HG03060 (cell line): ENCODE results near the gene LPIN1.
"Not testable (repeated sequence)": the region's sequence is repeated elsewhere in the genome, so short reads cannot be mapped to it uniquely, and the experiment has no call there.

ENCODE experiments used
- ATAC-seq: cut with Tn5 transposase; IDR thresholded peaks from one replicate; pipeline ENCODE4 v1.9.1; 2021; ENCODE audit warnings: low read depth, moderate number of reproducible peaks; ENCODE audit not compliant: unreplicated experiment

The LPIN1 gene

DNA sequence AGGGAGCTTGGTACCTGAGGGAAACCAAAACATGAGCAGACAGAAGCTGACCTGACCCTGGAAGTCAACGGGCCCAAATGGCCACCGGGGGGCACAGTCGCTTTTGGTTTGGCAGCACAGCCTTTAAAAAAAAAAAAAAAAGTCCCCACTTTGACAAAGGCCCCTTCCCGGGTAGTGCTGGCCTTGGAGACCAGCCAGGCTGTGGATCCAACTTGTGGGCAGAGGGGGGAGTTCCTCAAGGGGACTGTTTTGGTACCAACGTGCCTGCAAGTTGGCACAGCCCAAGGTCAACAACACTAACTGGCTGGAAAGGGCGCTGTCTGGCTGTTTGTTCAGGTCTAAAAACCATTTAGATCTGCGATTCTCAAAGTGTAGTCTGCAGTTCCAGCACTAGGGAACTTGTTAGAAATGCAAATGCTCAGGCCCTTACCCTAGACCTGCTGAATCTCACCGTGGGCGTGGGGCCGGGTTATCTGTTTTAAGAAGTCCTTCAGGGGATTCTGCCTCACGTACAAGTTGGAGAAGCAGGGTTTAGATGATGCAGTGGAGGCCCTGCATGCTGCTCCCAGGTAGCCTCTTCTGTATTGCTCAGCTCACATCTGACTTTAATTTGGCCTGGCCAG lies 83.0 kb downstream of the LPIN1 start:
- ATAC-seq, result peak; percentile 18

DNA sequence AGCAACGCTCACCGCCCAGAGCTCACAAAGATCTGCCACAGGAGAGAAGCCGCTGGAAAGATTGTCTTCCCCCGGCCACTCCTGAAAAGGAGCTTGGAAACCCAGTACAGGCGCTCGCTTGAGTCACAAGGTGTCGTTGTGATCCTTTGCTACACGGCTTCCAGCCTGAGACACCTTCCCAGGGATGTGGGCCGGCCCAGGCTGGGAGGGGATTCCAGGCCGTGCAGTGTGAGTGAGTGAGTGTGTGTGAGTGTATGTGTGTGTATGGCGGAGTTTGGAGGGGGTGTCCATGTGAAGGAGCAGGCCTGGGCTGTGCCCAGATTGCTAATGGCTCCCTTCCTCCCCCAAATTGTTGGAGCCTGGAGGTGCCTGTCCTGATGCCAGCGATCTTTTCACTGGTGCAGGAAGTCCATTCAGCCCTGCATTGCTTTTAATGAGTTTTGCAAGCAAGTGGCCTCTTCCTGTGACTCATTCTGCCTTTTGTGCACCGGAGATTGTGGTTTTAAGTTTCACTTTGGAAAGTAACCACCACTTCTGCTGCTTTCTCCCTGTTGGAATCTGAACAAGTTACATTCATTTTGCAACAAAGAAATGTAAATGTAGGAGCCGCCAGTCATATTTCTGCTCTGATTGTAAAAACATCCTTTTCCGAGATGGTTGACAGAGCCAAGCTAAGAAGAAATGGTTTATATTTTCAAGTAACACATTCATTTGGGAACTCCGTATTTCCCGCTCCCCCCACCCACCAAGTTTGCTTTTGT lies 83.7 kb downstream of the LPIN1 start:
- ATAC-seq, result peak; percentile 66

DNA sequence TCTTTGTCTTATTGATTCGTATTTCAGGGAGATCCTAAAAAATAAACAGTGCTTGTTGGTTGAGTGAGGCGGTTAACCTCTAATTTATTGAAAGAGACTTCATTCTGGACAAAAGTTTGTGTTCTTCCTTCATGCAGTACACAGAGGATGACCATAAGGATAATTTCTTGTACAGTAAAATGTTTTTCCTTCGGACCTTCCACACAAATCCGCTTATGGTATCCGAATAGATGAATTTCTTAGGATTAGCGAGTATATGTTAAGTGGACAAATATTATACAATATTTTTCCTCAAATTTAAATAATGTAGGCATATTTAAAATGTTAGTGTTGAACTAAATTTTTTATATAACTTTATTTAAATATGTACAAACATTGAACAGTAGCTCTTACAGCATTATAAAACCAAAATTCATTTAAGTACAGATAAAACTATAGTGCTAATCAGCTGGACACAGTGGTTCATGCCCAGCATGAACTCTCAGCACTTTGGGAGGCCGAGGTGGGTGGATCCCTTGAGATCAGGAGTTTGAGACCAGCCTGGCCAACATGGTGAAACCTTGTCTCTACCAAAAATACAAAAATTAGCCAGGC lies 84.4 kb downstream of the LPIN1 start:
- ATAC-seq, result no peak

DNA sequence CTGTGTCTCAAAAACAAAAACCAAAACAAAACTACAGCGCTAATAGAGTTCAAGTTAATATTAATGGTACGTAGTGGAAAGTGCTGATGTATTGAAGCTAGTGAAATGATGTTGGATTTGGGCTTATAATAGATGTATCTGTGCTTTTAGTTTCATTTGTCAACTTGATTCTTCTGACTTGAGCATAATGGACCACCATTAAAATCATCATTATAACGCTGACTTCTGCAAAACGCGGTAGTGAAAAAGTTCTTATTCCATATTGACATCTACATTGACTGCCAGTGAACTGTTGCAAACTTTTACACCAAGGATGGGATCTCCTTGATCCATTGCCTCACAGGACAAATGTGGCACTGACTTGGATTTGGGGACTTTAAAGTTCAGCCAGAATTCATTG lies 85.0 kb downstream of the LPIN1 start:
- no peak for ATAC-seq

DNA sequence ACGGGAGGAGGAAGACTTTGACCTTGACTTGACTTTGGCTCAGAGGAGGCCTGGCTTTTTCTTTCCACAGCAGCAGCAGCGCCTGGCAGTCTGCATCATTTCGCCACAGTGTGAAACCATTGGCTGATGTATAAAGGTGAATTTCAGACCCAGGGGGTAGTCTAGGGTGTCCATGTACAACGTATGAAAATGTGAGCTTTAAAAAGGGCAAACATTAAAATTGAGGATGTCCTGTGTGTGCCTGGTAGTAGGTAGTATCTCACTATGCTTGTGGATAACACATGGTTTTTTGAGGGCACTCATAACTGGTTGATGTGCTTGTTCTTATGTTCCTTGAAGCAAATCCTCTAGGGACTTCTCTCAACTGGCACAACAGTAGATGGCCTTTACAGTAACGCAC lies 86.1 kb downstream of the LPIN1 start:
- ATAC-seq, result no peak

DNA sequence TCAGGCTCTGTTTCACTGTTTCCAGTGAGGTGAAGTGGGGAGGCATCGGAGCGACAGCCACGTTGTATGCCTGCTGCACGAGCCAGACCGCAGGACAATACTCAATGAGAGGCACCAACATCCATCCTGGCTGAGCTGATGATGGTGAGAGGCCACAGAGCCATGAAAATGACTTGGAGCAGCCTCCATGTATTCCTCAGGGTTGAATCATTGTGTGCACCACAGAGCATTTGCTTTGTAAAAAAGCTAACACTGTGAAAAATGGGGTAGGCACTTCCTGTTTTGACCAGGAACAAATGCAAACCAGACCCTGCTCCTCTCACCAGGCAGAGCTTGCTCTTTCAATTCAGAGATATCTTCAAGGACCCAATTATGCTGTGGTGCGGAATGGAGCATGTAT lies 87.2 kb downstream of the LPIN1 start:
- ATAC-seq, result no peak

DNA sequence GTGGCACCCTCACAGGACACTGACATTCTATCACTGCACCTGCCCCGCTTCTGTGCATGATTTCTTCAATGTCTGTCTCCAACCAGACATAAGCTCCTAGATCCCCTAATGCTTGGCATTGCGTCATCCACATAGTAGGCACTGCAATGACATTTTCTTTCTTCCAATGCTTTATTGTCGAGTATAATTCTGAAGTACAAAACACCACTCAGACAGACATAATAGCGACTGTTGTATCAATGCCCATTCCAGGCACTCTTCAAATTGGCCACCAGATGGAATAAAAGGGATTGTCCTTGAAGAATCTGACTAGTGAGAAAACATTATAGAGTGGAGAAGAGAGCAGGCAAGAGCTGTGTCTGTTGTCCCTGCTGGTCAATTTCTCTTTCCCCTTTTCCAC lies 89.0 kb downstream of the LPIN1 start:
- ATAC-seq, result no peak

DNA sequence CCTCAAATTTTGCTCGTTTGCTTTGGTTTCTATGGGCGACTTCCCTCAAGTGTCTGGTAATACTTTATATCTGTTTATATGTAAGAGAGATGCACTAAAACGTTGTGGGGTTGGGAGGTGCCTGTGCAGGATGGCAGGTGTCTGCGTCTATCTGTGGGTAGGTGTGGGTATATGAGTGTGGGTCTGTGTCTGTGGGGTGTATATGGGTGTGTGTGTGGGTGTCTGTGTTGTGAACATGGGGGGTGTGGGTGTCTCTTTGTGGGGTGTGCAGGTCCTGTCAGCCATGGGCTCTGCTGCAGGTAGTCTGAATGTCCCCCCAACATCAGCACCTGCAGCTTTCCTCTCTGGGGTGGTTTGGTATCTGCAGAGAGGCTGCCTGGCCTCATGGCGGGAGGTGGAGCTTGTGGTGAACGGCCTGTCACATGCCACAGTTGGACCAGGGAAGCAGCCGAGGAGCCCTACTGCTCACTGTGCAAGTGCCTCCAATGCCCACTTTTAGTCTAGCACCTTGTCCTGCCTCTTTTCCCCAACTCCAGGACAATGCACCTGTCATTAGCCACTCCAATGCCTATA lies 90.3 kb downstream of the LPIN1 start:
- ATAC-seq, result no peak

DNA sequence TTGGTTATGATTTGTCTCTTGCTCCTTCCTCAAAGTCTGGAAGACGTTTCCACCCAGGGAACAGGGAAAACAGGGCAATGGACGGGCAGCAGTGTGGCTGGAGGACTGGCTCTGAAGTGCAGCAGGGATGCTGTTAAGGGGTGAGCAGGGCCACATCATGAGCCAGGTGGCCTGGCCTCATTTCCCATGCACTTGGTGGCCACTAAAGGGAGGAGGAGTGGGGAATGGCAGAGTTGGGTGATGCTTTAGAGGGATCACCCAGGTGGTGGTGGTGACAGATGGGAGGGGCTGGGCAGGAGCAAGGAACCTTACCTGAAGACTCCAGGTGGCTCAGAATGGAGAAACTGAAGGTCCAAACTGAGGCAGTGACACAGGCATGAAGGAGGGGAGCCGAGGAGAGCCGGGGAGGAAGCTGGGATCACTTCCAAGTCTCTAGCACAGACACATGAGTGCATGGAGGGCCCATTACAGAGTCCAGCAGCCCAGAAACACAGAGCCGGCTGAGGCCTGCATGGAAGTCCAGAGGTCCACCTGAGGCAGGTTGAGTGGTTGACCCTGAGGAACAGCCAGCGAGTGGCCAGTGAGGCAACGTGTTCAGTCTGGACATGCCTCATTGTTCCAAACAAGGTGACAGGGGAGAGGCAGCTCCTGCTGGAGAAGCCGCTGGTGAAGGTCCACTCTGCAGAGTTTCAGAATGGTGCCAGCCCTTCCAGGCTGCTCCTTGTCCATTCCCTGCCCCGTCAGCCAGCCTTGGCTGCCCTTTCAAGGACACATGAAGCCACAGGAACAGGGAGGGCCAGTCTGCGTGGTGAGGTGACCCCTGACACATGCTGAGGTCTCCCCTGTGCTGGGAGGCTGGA lies 91.7 kb downstream of the LPIN1 start:
- no peak for ATAC-seq

DNA sequence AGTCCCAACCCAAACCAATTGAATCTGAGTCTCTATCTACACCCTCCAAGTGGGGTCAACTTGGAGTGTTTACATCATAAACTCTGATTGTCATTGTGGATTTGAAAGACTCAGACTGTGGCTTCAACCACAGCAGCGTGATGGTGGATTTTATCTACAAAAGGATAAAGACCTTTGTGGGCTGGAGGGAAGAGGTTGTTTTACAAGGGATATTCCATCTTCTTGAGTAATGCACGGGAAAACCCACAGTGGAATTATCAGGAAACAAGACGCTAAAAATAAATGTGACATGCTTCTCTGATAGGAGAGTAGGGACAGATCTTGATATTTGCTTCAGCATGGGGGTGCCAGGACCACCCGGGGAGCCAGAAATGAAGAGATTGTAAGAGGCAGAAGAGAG lies 93.5 kb downstream of the LPIN1 start:
- ATAC-seq, result no peak

DNA sequence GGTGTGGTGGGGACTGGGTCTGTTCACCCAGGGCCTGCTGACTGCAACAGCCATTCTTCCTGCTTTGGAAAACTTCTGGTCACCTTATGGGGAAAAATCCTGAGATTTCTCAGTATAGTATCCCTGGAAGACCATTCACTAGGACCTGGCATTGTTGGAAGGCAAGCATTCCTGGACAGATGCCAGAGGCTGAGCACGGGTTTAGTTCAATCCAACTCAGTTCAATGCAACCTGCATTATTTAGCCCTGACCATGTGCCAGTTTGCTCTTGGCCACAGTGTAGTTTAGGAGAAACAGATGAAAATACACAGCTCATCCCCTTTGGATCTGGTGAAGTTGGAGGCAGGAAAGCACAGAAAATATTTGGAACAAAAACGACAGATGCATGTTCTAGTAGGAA lies 95.9 kb downstream of the LPIN1 start:
- ATAC-seq, result no peak

DNA sequence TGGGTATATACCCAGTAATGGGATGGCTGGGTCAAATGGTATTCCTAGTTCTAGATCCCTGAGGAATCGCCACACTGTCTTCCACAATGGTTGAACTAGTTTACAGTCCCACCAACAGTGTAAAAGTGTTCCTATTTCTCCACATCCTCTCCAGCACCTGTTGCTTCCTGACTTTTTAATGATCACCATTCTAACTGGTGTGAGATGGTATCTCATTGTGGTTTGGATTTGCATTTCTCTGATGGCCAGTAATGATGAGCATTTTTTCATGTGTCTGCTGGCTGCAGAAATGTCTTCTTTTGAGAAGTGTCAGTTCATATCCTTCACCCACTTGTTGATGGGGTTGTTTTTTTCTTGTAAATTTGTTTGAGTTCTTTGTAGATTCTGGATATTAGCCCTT lies 98.4 kb downstream of the LPIN1 start:
- not testable (repeated sequence) for ATAC-seq

DNA sequence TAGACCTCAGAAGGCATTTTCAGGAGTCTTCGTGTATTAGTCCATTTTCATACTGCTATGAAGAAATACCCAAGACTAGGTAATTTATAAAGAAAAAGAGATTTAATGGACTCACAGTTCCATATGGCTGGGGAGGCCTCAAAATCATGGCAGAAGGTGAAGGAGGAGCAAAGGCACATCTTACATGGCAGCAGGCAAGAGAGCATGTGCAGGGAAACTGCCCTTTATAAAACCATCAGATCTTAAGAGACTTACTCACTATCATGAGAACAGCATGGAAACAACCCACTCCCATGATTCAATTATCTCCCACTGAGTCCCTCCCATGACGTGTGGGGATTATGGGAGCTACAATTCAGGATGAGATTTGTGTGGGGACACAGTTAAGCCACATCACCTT lies 101.5 kb downstream of the LPIN1 start:
- not testable (repeated sequence) for ATAC-seq

DNA sequence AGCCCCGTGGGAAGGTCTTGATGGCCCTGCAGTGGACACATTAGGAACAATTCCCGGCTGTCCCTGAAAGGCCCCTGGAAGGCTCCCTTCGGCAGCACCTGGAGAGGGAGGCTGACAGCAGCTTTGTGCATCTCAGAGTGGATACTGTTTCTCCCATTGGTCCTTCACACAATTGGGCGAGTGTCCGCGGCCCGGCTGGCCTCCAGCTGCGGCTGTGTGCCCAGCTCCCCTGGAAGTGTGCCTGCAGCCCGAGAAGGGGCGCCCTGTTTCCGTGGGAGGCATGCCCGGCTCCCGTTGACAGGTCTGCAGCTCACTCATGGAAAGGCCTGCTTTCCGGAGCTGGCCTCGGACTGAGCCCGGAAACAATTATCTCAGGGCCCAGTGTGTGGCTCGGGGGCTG lies 103.7 kb downstream of the LPIN1 start:
- ATAC-seq, result no peak

DNA sequence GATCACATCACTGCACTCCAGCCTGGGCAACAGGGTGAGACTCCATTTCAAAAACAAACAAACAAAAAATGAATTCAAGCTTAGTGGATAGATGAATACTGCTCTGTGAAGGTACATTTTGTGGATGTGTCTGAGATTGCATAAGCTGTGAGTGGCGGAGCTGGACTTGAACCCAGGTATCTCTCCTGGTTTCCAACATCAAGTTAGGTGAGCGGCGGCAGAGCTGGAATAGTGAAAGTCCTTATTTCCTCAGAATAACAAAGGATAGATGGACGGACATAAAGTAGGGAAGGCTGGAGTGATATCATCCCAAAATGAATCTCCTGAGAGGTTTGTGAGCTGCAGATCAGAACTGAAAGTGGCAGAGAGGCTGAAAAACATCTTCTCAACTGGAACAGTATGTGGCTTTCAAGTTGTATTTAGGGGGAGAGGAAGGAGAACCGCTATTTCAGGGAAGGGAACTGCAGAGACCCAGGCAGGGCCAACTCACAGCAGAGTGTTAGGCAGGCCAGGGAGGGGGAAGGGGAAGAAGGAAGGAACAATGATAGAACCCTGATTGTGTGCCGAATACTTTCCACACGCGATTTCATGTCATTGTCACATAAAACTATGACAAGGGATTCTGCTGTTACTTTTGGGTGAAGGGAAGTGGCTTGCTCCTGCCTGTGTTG lies 106.2 kb downstream of the LPIN1 start:
- no peak for ATAC-seq

DNA sequence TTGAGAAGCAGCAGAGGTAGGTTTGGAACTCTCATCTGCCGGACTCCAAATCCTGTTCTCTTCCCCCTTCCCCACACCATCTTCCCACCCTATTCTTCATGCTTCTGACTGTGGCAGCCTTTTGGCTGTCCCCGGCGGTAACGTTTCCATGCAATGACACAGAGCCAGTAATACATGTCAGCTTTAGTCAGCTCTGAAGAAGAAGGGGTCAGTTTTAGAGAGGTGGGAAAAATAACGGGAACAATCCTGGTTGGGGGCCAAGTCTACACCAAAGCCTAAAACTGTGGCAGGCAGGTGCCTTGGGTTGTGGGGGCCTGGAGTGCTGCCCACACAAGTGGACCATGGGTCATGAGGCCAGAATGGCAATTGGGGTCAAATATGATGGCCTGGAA lies 106.8 kb downstream of the LPIN1 start:
- ATAC-seq, result no peak

DNA sequence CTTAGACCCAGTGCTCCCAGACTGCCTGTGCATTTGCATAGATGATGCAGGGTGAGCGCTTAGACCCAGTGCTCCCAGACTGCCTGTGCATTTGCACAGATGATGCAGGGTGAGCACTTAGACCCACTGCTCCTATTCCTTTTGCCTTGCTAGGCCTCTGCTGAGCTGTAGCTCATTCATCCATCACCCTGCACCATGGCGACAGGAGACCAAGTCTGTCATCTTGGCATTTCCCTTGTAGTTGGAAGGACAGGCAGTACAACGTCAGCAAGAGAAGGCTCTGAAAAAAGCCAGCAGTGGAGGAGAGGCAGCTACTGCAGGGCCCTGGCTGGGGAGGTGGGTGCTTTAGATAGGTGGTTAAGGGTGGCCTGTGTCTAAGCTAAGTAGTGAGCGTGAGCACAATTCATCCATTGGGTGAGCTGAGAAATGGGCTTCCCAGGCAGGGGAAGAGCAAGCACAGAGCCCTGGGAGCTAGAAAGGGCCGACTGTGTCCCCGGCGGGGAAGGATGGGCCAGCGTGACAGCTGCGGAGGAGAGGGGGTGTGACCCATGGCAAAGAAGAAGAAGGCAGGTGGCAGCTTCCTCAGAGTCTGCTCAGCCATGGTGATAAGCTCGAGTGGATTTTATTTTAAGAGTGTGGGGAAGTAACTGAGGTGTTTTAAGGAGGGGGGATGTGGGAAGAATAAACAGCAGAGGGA lies 108.8 kb downstream of the LPIN1 start:
- no peak for ATAC-seq

DNA sequence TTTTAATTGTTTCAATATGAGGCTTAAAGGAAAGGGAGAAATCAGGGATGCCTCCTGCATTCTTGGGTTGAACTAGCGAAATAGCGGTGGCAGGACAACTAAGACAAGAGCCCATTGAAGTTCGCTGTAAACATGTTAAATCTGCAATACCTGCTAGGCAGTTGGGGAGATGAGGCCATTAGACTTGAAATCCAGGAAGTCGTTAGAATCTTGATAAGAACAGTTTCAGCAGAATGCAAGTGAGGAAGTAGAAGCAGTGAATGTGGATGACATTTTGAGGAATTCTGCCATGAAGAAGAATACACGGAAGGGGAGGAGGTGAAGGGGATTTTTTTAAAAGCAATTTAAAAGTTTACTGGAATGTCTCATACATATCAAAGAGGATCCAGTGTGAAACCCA lies 109.7 kb downstream of the LPIN1 start:
- ATAC-seq, result no peak

DNA sequence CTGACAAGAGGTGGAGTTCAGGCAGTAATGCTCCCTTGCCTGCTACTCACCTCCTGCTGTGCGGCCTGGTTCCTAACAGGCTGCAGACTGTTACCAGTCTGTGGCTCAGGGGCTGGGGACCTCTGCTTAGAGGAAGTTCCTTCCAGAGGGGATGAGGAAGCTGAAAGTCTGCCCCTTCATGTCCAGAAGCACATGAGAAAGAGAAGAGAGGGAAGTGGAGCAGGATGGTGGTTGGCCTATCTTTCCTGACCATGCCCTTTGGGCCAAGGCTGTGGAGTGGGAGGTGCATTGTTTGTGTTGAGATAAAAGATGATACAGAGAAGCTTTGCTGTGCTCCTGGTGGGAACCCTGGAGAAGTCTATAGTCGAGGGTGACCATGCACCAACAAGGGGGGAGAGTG lies 112.5 kb downstream of the LPIN1 start:
- no peak for ATAC-seq

DNA sequence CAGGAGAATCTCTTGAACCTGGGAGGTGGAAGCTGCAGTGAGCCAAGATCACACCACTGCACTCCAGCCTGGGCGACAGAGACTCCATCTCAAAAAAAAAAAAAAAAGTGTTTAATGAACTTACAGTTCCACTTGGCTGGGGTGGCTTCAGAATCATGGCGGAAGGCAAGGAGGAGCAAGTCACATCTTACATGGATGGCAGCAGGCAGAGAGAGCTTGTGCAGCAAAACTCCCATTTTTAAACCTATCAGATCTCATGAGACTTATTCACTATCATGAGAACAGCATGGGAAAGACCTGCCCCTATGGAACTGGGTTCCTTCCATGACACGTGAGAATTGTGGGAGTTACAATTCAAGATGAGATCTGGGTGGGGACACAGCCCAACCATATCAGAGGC lies 113.5 kb downstream of the LPIN1 start:
- ATAC-seq, result not testable (repeated sequence)
